Loucy (cell line): ENCODE data around the gene GOT1.

Source experiments
- H2AFZ ChIP-seq: fragments of 200-600 bp; sonication (generic); 2 replicates; pipeline ENCODE4 v1.6.0; 2016; ENCODE audit warnings: antibody characterized with exemption, mild to moderate bottlenecking, low read length, moderate library complexity
- H3F3A ChIP-seq: fragments of 200-600 bp; 2 replicates; pipeline ENCODE4 v1.6.0; 2016; ENCODE audit warnings: antibody characterized with exemption, low read depth, mild to moderate bottlenecking
- H3K27me3 ChIP-seq: fragments of 200-600 bp; sonication (generic); 2 replicates; pipeline ENCODE4 v1.6.1; 2014; ENCODE audit warnings: low read length, mild to moderate bottlenecking; ENCODE audit not compliant: insufficient read depth, poor library complexity, severe bottlenecking
- H3K36me3 ChIP-seq: fragments of 200-600 bp; sonication (generic); 2 replicates; pipeline ENCODE4 v1.6.1; 2016; ENCODE audit warnings: low read length; ENCODE audit not compliant: insufficient read depth
- H3K4me1 ChIP-seq: fragments of 200-600 bp; sonication (generic); 2 replicates; pipeline ENCODE4 v1.5.1; 2014; ENCODE audit warnings: low read length, mild to moderate bottlenecking; ENCODE audit not compliant: insufficient read depth, poor library complexity, severe bottlenecking
- H3K4me2 ChIP-seq: fragments of 200-600 bp; sonication (generic); 2 replicates; pipeline ENCODE4 v1.6.0; 2014; ENCODE audit warnings: antibody characterized with exemption, low read length, low read depth, mild to moderate bottlenecking; ENCODE audit not compliant: poor library complexity, severe bottlenecking
- H3K4me3 ChIP-seq: fragments of 200-600 bp; sonication (generic); 2 replicates; pipeline ENCODE4 v1.5.1; 2014; ENCODE audit warnings: low read length, mild to moderate bottlenecking, mixed read lengths; ENCODE audit not compliant: poor library complexity, severe bottlenecking
- H3K79me2 ChIP-seq: fragments of 200-600 bp; sonication (generic); 2 replicates; pipeline ENCODE4 v1.6.1; 2014; ENCODE audit warnings: low read length; ENCODE audit not compliant: insufficient read depth
- H3K9ac ChIP-seq: fragments of 200-600 bp; sonication (generic); 2 replicates; pipeline ENCODE4 v1.6.0; 2014; ENCODE audit warnings: mild to moderate bottlenecking, low read depth, low read length, moderate library complexity; ENCODE audit not compliant: poor library complexity, severe bottlenecking
- H3K9me2 ChIP-seq: fragments of 200-600 bp; sonication (generic); replicated peaks from 2 replicates; pipeline ENCODE4 v1.6.1; 2016; ENCODE audit warnings: low read depth, low read length, mixed read lengths
- H3K9me3 ChIP-seq: fragments of 200-600 bp; sonication (generic); 2 replicates; pipeline ENCODE4 v1.6.1; 2014; ENCODE audit warnings: mild to moderate bottlenecking, antibody characterized with exemption, low read length, low read depth; ENCODE audit not compliant: insufficient read depth
- H4K20me1 ChIP-seq: fragments of 200-600 bp; sonication (generic); 2 replicates; pipeline ENCODE4 v1.6.0; 2014; ENCODE audit warnings: antibody characterized with exemption, low read length, mild to moderate bottlenecking; ENCODE audit not compliant: insufficient read depth, poor library complexity, severe bottlenecking
- EZH2phosphoT487 ChIP-seq: fragments of 200-600 bp; IDR thresholded peaks from 2 replicates; pipeline ENCODE4 v1.6.1; 2018; ENCODE audit warnings: antibody characterized with exemption, mild to moderate bottlenecking, moderate library complexity, borderline replicate concordance
- TF ChIP-seq, protein P1 (sequence below): fragments of 200-600 bp; sonication (generic); conservative IDR thresholded peaks from 2 replicates; pipeline ENCODE4 v1.5.1; 2014; ENCODE audit warnings: mild to moderate bottlenecking, antibody characterized with exemption, low read length

GOT1 gene

DNA sequence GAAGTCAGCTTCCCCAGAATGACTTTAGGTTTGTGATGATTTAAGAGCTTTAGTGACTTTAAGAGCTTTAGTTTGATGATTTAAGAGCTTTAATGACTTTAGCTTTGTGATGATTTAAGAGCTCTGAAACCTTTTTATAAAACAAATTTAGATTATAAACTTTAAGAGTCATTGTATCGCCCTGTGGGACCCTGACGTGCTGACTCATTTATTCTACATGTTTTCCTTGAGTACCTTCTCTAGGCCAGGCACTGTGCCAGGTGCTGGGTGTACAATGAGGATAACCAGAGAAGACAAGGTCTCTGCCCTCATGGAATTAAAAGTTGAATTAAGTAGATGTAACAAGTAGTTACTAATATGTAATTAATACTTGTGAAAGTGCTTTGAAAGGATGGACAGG is 55.9 kb downstream of the GOT1 start:
- no peaks in the 10 kb centered on the region for H3K9me3 ChIP-seq
- H3F3A ChIP-seq = no peaks in the 10 kb centered on the region
- no peaks in the 10 kb centered on the region for H3K79me2 ChIP-seq
- H3K27me3 ChIP-seq = no peaks in the 10 kb centered on the region
- TF ChIP-seq, protein P1, sequence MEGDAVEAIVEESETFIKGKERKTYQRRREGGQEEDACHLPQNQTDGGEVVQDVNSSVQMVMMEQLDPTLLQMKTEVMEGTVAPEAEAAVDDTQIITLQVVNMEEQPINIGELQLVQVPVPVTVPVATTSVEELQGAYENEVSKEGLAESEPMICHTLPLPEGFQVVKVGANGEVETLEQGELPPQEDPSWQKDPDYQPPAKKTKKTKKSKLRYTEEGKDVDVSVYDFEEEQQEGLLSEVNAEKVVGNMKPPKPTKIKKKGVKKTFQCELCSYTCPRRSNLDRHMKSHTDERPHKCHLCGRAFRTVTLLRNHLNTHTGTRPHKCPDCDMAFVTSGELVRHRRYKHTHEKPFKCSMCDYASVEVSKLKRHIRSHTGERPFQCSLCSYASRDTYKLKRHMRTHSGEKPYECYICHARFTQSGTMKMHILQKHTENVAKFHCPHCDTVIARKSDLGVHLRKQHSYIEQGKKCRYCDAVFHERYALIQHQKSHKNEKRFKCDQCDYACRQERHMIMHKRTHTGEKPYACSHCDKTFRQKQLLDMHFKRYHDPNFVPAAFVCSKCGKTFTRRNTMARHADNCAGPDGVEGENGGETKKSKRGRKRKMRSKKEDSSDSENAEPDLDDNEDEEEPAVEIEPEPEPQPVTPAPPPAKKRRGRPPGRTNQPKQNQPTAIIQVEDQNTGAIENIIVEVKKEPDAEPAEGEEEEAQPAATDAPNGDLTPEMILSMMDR = no peak
- no peak for TF ChIP-seq EZH2phosphoT487
- H4K20me1 ChIP-seq = no peaks in the 10 kb centered on the region
- H3K9me2 ChIP-seq = no peaks in the 10 kb centered on the region
- H2AFZ ChIP-seq = no peak overlapping the region
- no peaks in the 10 kb centered on the region for H3K36me3 ChIP-seq
- H3K4me1 ChIP-seq = no peaks in the 10 kb centered on the region
- no peak overlapping the region for H3K9ac ChIP-seq
- H3K4me3 ChIP-seq = no peak overlapping the region
- no peak overlapping the region for H3K4me2 ChIP-seq

- no peak overlapping the region for H3K4me3 ChIP-seq
- no peaks in the 10 kb centered on the region for H3K4me1 ChIP-seq
- H3K9me2 ChIP-seq = no peaks in the 10 kb centered on the region
- H3K79me2 ChIP-seq = no peaks in the 10 kb centered on the region
- H3K36me3 ChIP-seq = no peaks in the 10 kb centered on the region
- H3K4me2 ChIP-seq = no peak overlapping the region
- TF ChIP-seq EZH2phosphoT487 = no peak
- TF ChIP-seq, protein P1 = no peak
- H3K27me3 ChIP-seq = no peaks in the 10 kb centered on the region
- no peaks in the 10 kb centered on the region for H4K20me1 ChIP-seq
- H3F3A ChIP-seq = no peaks in the 10 kb centered on the region
- H3K9ac ChIP-seq = no peak overlapping the region
- H3K9me3 ChIP-seq = no peaks in the 10 kb centered on the region
- no peak overlapping the region for H2AFZ ChIP-seq
These were observed 57.7 kb downstream of the GOT1 start for GRCh38 chr10:99372546-99373271.

- Histone ChIP-seq H3K9me2 (no peaks in the 10 kb centered on the region), H3K4me2 (peak overlapping the region; percentile 46), H2AFZ (no peak overlapping the region), H3F3A (no peaks in the 10 kb centered on the region), H3K9me3 (no peaks in the 10 kb centered on the region), H3K4me1 (no peaks in the 10 kb centered on the region), H4K20me1 (no peaks in the 10 kb centered on the region), H3K27me3 (no peaks in the 10 kb centered on the region), H3K36me3 (no peaks in the 10 kb centered on the region), H3K9ac (no peak overlapping the region), H3K79me2 (no peaks in the 10 kb centered on the region), H3K4me3 (no peak overlapping the region)
- TF ChIP-seq EZH2phosphoT487 = no peak
- TF ChIP-seq, protein P1 = peak; percentile 73
These were observed 59.4 kb downstream of the GOT1 start for GRCh38 chr10:99370993-99371392.
